ENCODE results near the gene POGLUT2. TPM values are rescaled to one million over a fixed set of nuclear protein-coding genes. Genes with fewer than 3 reads are reported as not detected.

The POGLUT2 gene
- total RNA-seq, 2 experiments from 2014 or later = 7.2 to 8.1 TPM

GRCh38 chr13:102761071-102761470 is 37.7 kb downstream of the POGLUT2 start:
- no peak for DNase-seq
- H3K4me1 Mint-ChIP-seq = no peaks in the 10 kb centered on the region

GRCh38 chr13:102758842-102759241 is 39.9 kb downstream of the POGLUT2 start:
- no peaks in the 10 kb centered on the region for H3K9me3 Mint-ChIP-seq
- no peaks in the 10 kb centered on the region for H3K4me1 Mint-ChIP-seq
- H3K36me3 Mint-ChIP-seq = peaks cover 2% of the 10 kb centered on the region
- no peak overlapping the region for H3K4me3 Mint-ChIP-seq
- no peak overlapping the region for H3K27ac Mint-ChIP-seq
- H3K27me3 Mint-ChIP-seq = no peaks in the 10 kb centered on the region
- no peak for DNase-seq

More at GRCh38 chr13:102761071-102761470, 37.7 kb downstream of the POGLUT2 start:
- Mint-ChIP-seq H3K36me3 (peaks cover 2% of the 10 kb centered on the region), H3K9me3 (no peaks in the 10 kb centered on the region), H3K4me3 (no peak overlapping the region), H3K27ac (no peak overlapping the region), H3K27me3 (no peaks in the 10 kb centered on the region)

- Mint-ChIP-seq H3K9me3 (peaks cover 2% of the 10 kb centered on the region), H3K4me1 (no peaks in the 10 kb centered on the region), H3K27me3 (no peaks in the 10 kb centered on the region), H3K36me3 (peaks cover 2% of the 10 kb centered on the region), H3K27ac (no peak overlapping the region), H3K4me3 (no peak overlapping the region)
- DNase-seq = no peak
Measured at GRCh38 chr13:102757006-102757405, 41.8 kb downstream of the POGLUT2 start.

- H3K36me3 Mint-ChIP-seq = peaks cover 11% of the 10 kb centered on the region
- no peak overlapping the region for H3K4me3 Mint-ChIP-seq
- H3K9me3 Mint-ChIP-seq = peaks cover 3% of the 10 kb centered on the region
- no peak for DNase-seq
- no peaks in the 10 kb centered on the region for H3K4me1 Mint-ChIP-seq
- peaks cover 6% of the 10 kb centered on the region for H3K27me3 Mint-ChIP-seq
- H3K27ac Mint-ChIP-seq = no peak overlapping the region
Measured at GRCh38 chr13:102751886-102752285, 46.9 kb downstream of the POGLUT2 start.

GRCh38 chr13:102742506-102742905 is 56.3 kb downstream of the POGLUT2 start:
- H3K9me3 Mint-ChIP-seq = peaks cover 14% of the 10 kb centered on the region
- peaks cover 4% of the 10 kb centered on the region for H3K36me3 Mint-ChIP-seq
- H3K4me3 Mint-ChIP-seq = no peak overlapping the region
- H3K4me1 Mint-ChIP-seq = no peaks in the 10 kb centered on the region
- peaks cover 25% of the 10 kb centered on the region for H3K27me3 Mint-ChIP-seq
- DNase-seq = no peak
- no peak overlapping the region for H3K27ac Mint-ChIP-seq

GRCh38 chr13:102742101-102742500 is 56.7 kb downstream of the POGLUT2 start:
- peaks cover 14% of the 10 kb centered on the region for H3K9me3 Mint-ChIP-seq
- peaks cover 4% of the 10 kb centered on the region for H3K36me3 Mint-ChIP-seq
- H3K4me1 Mint-ChIP-seq = no peaks in the 10 kb centered on the region
- no peak for DNase-seq
- no peak overlapping the region for H3K4me3 Mint-ChIP-seq
- peaks cover 25% of the 10 kb centered on the region for H3K27me3 Mint-ChIP-seq
- H3K27ac Mint-ChIP-seq = no peak overlapping the region

Other genes with a start within 250 kb of the POGLUT2 start
- gene TPP2, start 202.0 kb downstream of the POGLUT2 start, total RNA-seq = 10 to 100 TPM; 78.4 to 84.0 TPM
- gene METTL21C, start 103.9 kb downstream of the POGLUT2 start, total RNA-seq = not detected
- 10 to 100 TPM; 42.3 to 44.8 TPM for gene TEX30, start 25.2 kb downstream of the POGLUT2 start, total RNA-seq
- 10 to 100 TPM; 12.9 to 13.5 TPM for gene BIVM, start 143 bp upstream of the POGLUT2 start, total RNA-seq
- gene ERCC5, start 47.1 kb upstream of the POGLUT2 start, total RNA-seq = 10 to 100 TPM; 67.4 to 67.5 TPM

Data from activated naive CD8-positive, alpha-beta T cell treated with anti-CD3 and anti-CD28 coated beads for 36 hours (primary cell).